H9 (cell line): ENCODE data around the gene ADARB2. TPM values are rescaled to one million over a fixed set of nuclear protein-coding genes. Genes with fewer than 3 reads are reported as not detected.

ENCODE experiments used
- DNase-seq: peaks from one replicate; pipeline ENCODE4 v3.0.0-alpha.2; 2017
- H2AFZ ChIP-seq: one replicate; pipeline ENCODE4 v1.6.1; 2013; ENCODE audit warnings: mild to moderate bottlenecking, low read length, control low read depth, moderate library complexity
- H2AK5ac ChIP-seq: 2 replicates; pipeline ENCODE4 v1.6.1; 2013; ENCODE audit warnings: low read length, control low read depth, mixed read lengths; ENCODE audit not compliant: insufficient read length
- H2BK120ac ChIP-seq: one replicate; pipeline ENCODE4 v1.6.1; 2013; ENCODE audit warnings: low read depth, mild to moderate bottlenecking, low read length, control low read depth, inconsistent platforms; ENCODE audit not compliant: poor library complexity, severe bottlenecking
- H2BK12ac ChIP-seq: 2 replicates; pipeline ENCODE4 v1.6.1; 2013; ENCODE audit warnings: low read length, control low read depth, mixed read lengths, low read depth; ENCODE audit not compliant: insufficient read length
- H2BK15ac ChIP-seq: 2 replicates; pipeline ENCODE4 v1.6.1; 2013; ENCODE audit warnings: low read depth, low read length, control low read depth
- H2BK20ac ChIP-seq: one replicate; pipeline ENCODE4 v1.6.1; 2013; ENCODE audit warnings: low read depth, mild to moderate bottlenecking, low read length, control low read depth, inconsistent platforms; ENCODE audit not compliant: poor library complexity, severe bottlenecking
- H2BK5ac ChIP-seq: 2 replicates; pipeline ENCODE4 v1.6.1; 2013; ENCODE audit warnings: low read length, control low read depth, mixed read lengths; ENCODE audit not compliant: insufficient read length
- H3K14ac ChIP-seq: 2 replicates; pipeline ENCODE4 v1.6.1; 2013; ENCODE audit warnings: low read length, control low read depth; ENCODE audit not compliant: insufficient read depth
- H3K18ac ChIP-seq: 2 replicates; pipeline ENCODE4 v1.6.1; 2013; ENCODE audit warnings: low read depth, mild to moderate bottlenecking, mixed read lengths, low read length, control low read depth; ENCODE audit not compliant: insufficient read length
- H3K23ac ChIP-seq: 2 replicates; pipeline ENCODE4 v1.6.1; 2013; ENCODE audit warnings: low read length, control low read depth, mixed read lengths, low read depth; ENCODE audit not compliant: insufficient read length
- H3K23me2 ChIP-seq: 2 replicates; pipeline ENCODE4 v1.6.1; 2013; ENCODE audit warnings: low read depth, mild to moderate bottlenecking, mixed read lengths, low read length, control low read depth; ENCODE audit not compliant: insufficient read length, poor library complexity, severe bottlenecking
- H3K27ac ChIP-seq: 2 replicates; pipeline ENCODE4 v1.5.1; 2013; ENCODE audit warnings: low read length, control low read depth, mixed read lengths, low read depth; ENCODE audit not compliant: insufficient read length
- H3K27me3 ChIP-seq: 2 replicates; pipeline ENCODE4 v1.6.1; 2013; ENCODE audit warnings: low read length, control low read depth, inconsistent platforms; ENCODE audit not compliant: insufficient read depth
- H3K4ac ChIP-seq: 2 replicates; pipeline ENCODE4 v1.6.1; 2013; ENCODE audit warnings: low read depth, mild to moderate bottlenecking, control low read depth, inconsistent platforms, low read length, moderate library complexity
- H3K4me1 ChIP-seq: 2 replicates; pipeline ENCODE4 v1.6.1; 2013; ENCODE audit warnings: low read length, control low read depth, inconsistent platforms; ENCODE audit not compliant: insufficient read depth
- H3K4me2 ChIP-seq: 2 replicates; pipeline ENCODE4 v1.6.1; 2013; ENCODE audit warnings: low read length, control low read depth, mixed read lengths; ENCODE audit not compliant: insufficient read length, insufficient read depth
- H3K56ac ChIP-seq: 2 replicates; pipeline ENCODE4 v1.6.1; 2013; ENCODE audit warnings: low read depth, mild to moderate bottlenecking, mixed read lengths, low read length, control low read depth; ENCODE audit not compliant: insufficient read length
- H3K79me1 ChIP-seq: 2 replicates; pipeline ENCODE4 v1.6.1; 2013; ENCODE audit warnings: low read depth, mild to moderate bottlenecking, moderate library complexity, low read length, control low read depth, inconsistent platforms; ENCODE audit not compliant: insufficient read depth, poor library complexity, severe bottlenecking
- H3K79me2 ChIP-seq: 2 replicates; pipeline ENCODE4 v1.6.1; 2013; ENCODE audit warnings: low read length, control low read depth, inconsistent platforms; ENCODE audit not compliant: insufficient read depth
- H3K9ac ChIP-seq: 2 replicates; pipeline ENCODE4 v1.6.1; 2013; ENCODE audit warnings: low read length, control low read depth, mixed read lengths; ENCODE audit not compliant: insufficient read length; ENCODE audit errors: extremely low read depth
- H3K9me3 ChIP-seq: one replicate; pipeline ENCODE4 v1.6.1; 2013; ENCODE audit warnings: low read depth, low read length, inconsistent platforms; ENCODE audit not compliant: control insufficient read depth
- H3T11ph ChIP-seq: one replicate; pipeline ENCODE4 v1.6.1; 2013; ENCODE audit warnings: mild to moderate bottlenecking, low read length, control low read depth, inconsistent platforms
- H4K20me1 ChIP-seq: one replicate; pipeline ENCODE4 v1.6.1; 2013; ENCODE audit not compliant: control insufficient read depth, insufficient read length, insufficient read depth
- H4K5ac ChIP-seq: 2 replicates; pipeline ENCODE4 v1.6.1; 2013; ENCODE audit warnings: low read depth, mild to moderate bottlenecking, mixed read lengths, low read length, control low read depth; ENCODE audit not compliant: insufficient read length
- H4K8ac ChIP-seq: replicated peaks from 2 replicates; pipeline ENCODE4 v1.6.1; 2013; ENCODE audit warnings: low read length, control low read depth, mixed read lengths, low read depth; ENCODE audit not compliant: insufficient read length
- H4K91ac ChIP-seq: 2 replicates; pipeline ENCODE4 v1.6.1; 2013; ENCODE audit warnings: low read depth, mild to moderate bottlenecking, moderate library complexity, mixed read lengths, low read length, control low read depth; ENCODE audit not compliant: insufficient read length
- H3K27ac Mint-ChIP-seq, 3 experiments: 2 replicates in 2 of 3; 3 replicates in 1 of 3; pipeline ENCODE4 v1.8.0; 2020 to 2021; ENCODE audit warnings: mixed read lengths in 3 of 3, mild to moderate bottlenecking in 1 of 3, moderate library complexity in 1 of 3
- H3K27me3 Mint-ChIP-seq: 2 replicates; pipeline ENCODE4 v1.8.0; 2021; ENCODE audit warnings: low read depth, mild to moderate bottlenecking, moderate library complexity, mixed read lengths
- H3K36me3 Mint-ChIP-seq, 3 experiments: 2 replicates in 2 of 3; 3 replicates in 1 of 3; pipeline ENCODE4 v1.8.0; 2020 to 2021; ENCODE audit warnings: low read depth in 3 of 3, mixed read lengths in 3 of 3; ENCODE audit not compliant: insufficient read depth in 1 of 3
- H3K4me1 Mint-ChIP-seq, 2 experiments: 2 replicates each; pipeline ENCODE4 v1.8.0; 2020; ENCODE audit warnings: mixed read lengths in 2 of 2
- H3K4me3 Mint-ChIP-seq, 2 experiments: 2 replicates in 1 of 2; 3 replicates in 1 of 2; pipeline ENCODE4 v1.8.0; 2020 to 2021; ENCODE audit warnings: mild to moderate bottlenecking in 2 of 2, mixed read lengths in 2 of 2, moderate library complexity in 1 of 2
- H3K9me3 Mint-ChIP-seq, 2 experiments: 2 replicates in 1 of 2; 3 replicates in 1 of 2; pipeline ENCODE4 v1.8.0; 2020; ENCODE audit warnings: mild to moderate bottlenecking in 2 of 2, mixed read lengths in 2 of 2, moderate library complexity in 1 of 2
- CTCF ChIP-seq: fragments of 200-600 bp; sonication (generic); conservative IDR thresholded peaks from 3 replicates; pipeline ENCODE4 v1.8.0; 2021; ENCODE audit warnings: antibody characterized with exemption, mild to moderate bottlenecking
- WGBS: extraction: QIAGEN DNeasy Blood & Tissue Kit; methylation state at CpG from one replicate; pipeline ENCODE4 v1.1.7; 2013; ENCODE audit warnings: missing lambda C conversion rate, low lambda C conversion rate, mixed read lengths; ENCODE audit not compliant: insufficient read length; ENCODE audit errors: extremely low coverage; 5-methylcytosine and 5-hydroxymethylcytosine counted together
- total RNA-seq: library from RNA; stranded (reverse); gene quantifications from 2 replicates; pipeline ENCODE4 v1.2.1, GENCODE V29; 2021

ADARB2 gene
- total RNA-seq, 1 experiment from 2014 or later = 0.87 TPM

GRCh38 chr10:1732564-1732996, 4.7 kb downstream of the ADARB2 start:
- H3K23me2 ChIP-seq = peaks cover 16% of the 10 kb centered on the region
- H2BK15ac ChIP-seq = no peak overlapping the region
- Mint-ChIP-seq H3K27ac (no peak overlapping the region), H3K4me1 (peaks cover 12 to 24% of the 10 kb centered on the region in 2 experiments), H3K9me3 (no peaks in the 10 kb centered on the region), H3K36me3 (no peaks in the 10 kb centered on the region), H3K4me3 (no peak overlapping the region), H3K27me3 (peaks cover 42% of the 10 kb centered on the region)
- no peaks in the 10 kb centered on the region for H3K4me1 ChIP-seq
- H2AK5ac ChIP-seq = no peak overlapping the region
- no peak overlapping the region for H2BK12ac ChIP-seq
- no peak overlapping the region for H3K4me2 ChIP-seq
- peaks cover 12% of the 10 kb centered on the region for H3K27me3 ChIP-seq
- no peak overlapping the region for H3K27ac ChIP-seq
- TF ChIP-seq CTCF = no peak
- no peak for DNase-seq
- no peak overlapping the region for H2BK120ac ChIP-seq
- H4K8ac ChIP-seq = no peak overlapping the region
- no peaks in the 10 kb centered on the region for H4K20me1 ChIP-seq
- H3K14ac ChIP-seq = no peak overlapping the region
- no peak overlapping the region for H2BK20ac ChIP-seq
- no peaks in the 10 kb centered on the region for H3K9me3 ChIP-seq
- H3K56ac ChIP-seq = no peak overlapping the region
- no CpG with 5 or more reads among the region's 17 CpGs for WGBS
- no peak overlapping the region for H2AFZ ChIP-seq
- no peaks in the 10 kb centered on the region for H3K79me1 ChIP-seq
- no peak overlapping the region for H2BK5ac ChIP-seq
- no peak overlapping the region for H3K23ac ChIP-seq
- no peak overlapping the region for H4K91ac ChIP-seq
- H3K79me2 ChIP-seq = no peaks in the 10 kb centered on the region
- no peak overlapping the region for H3K9ac ChIP-seq
- H3K4ac ChIP-seq = no peak overlapping the region
- H3T11ph ChIP-seq = no peak overlapping the region
- no peak overlapping the region for H4K5ac ChIP-seq
- no peak overlapping the region for H3K18ac ChIP-seq
